RWPE1 (cell line): Measurements from ENCODE around the gene HIVEP1.

Source experiments
- CTCF ChIA-PET: fragments of 350-600 bp; sonication (Branson Sonifier 250); formaldehyde crosslinking; extraction: SDS; loops from one replicate; lab custom pipeline; 2021; lab: Yijun Ruan, JAX
- POLR2A ChIA-PET: fragments of 400-600 bp; formaldehyde crosslinking; extraction: SDS; loops from one replicate; lab custom pipeline; 2020; ENCODE audit warnings: antibody characterized with exemption; ENCODE audit not compliant: low non-redundant PET; lab: Yijun Ruan, JAX
- DNase-seq: peaks from one replicate; pipeline ENCODE4 v3.0.0; 2012; ENCODE audit warnings: low spot score
- H3K27ac ChIP-seq: fragments of 450-650 bp; 2 replicates; pipeline ENCODE4 v1.5.1; 2017
- CTCF ChIP-seq: fragments of 450-650 bp; conservative IDR thresholded peaks from 2 replicates; pipeline ENCODE4 v1.5.1; 2017; ENCODE audit warnings: low read depth, mild to moderate bottlenecking

The HIVEP1 gene

DNA sequence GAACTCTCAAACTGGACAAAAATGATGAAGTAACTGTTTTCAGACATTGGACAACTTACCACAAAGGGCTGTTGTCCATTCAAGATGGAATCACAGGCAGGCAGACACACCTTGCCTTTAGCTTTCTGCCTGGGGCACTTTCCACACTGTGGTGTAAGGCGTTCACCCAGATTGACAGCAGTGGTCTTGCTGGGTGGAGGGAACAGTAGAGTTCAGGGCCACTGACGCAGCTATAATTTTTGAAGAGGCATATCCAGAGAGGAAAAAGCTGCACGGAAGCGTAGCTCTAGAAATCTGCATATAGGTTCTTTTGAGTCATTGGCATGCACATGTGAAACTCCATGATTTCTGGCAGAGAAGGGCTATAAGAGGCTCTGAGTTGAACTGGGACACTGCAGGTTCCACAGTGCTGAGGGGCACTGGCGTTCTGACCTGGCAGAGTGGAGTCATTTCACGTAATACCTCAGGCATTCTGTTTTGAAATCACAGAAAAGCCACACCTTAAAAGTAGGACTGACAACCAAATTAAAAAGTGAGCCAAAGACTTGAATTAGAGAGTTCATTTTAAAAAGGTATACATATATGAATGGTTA, 173.1 kb downstream of the HIVEP1 start:
- POLR2A ChIA-PET: no interaction called here
- no peak overlapping the region for H3K27ac ChIP-seq
- CTCF ChIA-PET: no interaction called here
- TF ChIP-seq CTCF: no peak
- DNase-seq: no peak

DNA sequence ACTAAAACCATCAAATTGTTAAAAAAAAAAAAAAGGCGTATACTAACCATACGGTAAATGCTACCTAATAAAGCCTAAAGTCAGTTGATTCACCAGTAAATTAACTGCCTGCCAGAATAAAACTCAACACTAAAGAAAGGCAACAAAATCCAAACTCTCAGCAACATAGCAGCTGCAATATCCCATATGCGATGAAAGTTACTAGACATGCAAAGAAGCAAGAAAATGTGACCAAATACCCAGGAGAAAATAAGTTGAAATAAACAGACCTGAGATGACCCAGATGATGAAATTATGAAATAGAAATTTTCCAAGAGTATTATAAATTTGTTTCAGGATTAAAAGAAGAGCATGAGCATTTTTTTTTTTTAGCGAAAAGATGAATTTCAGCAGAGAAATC, 174.4 kb downstream of the HIVEP1 start:
- no peak overlapping the region for H3K27ac ChIP-seq
- no peak for TF ChIP-seq CTCF
- CTCF ChIA-PET: no interaction called here
- POLR2A ChIA-PET: no interaction called here
- DNase-seq: no peak

DNA sequence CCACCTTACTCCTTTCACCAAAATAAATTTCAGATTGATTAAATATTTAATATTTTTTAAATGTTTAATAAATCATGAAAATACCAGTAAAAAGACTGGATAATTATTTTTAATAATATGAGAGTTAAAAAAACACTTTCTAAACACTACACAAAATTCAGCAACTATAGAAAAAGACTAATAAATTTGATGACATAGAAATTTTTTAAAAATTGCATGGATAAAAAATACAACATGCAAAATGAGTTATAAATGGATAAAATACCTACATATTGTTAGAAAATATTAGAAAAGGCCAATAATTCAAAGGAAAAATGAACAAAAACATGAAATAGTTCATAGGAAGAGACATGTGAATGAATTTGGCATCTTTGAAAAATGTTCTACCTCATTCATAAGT, 177.0 kb downstream of the HIVEP1 start:
- no peak for TF ChIP-seq CTCF
- H3K27ac ChIP-seq: no peak overlapping the region
- CTCF ChIA-PET: no interaction called here
- DNase-seq: no peak
- POLR2A ChIA-PET: no interaction called here

GRCh38 chr6:12189661-12190060, 177.5 kb downstream of the HIVEP1 start:
- H3K27ac ChIP-seq: no peak overlapping the region
- no peak for DNase-seq
- CTCF ChIA-PET: no interaction called here
- POLR2A ChIA-PET: no interaction called here
- no peak for TF ChIP-seq CTCF

DNA sequence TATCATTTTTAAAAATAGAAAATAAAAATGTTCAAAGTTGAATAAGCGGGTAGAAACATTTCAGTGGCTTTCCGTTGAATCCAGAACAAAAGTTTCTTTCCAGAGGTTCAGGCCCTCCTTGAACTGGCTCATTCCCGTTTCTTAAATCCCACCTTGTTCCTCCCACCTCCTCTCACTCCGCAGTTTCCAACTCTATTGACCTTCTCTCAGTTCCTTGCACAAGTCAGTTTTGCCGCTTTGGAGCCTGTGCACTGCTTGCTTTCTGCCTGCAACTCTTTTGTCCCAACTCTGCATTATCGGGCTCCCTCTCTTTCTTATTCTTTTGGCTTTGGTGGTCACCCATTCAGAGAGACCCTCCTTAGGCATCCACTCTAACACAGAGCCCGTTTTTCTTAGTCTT, 178.1 kb downstream of the HIVEP1 start:
- no peak for DNase-seq
- TF ChIP-seq CTCF: no peak
- CTCF ChIA-PET: no interaction called here
- no peak overlapping the region for H3K27ac ChIP-seq
- POLR2A ChIA-PET: no interaction called here

DNA sequence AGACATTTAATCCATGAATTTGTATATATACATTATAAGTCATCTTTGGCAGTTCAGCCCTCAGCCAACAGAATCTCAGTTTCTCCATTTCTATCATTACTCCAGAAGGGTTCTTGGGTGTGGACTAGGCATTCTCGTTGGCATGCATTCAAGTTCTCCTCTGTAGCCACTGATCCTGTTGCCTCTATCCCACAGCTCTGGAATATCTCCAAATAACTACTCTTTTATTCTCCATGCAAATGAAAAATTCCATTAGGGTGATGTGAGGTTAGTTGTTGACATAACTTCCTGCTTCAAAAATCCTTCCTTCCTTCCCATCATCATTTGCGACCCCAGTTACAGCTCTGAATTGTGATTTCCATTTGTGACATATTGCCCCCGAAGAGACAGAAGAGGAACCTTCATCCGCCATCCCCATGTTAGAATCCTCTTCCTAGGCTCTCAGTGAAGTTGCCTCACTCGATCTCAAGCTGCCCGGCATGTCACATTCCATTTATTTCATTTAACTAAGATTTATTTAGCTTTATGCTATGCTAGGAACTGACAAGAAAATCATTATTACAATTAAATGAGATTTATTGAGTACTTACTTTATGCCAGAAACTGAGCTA, 184.3 kb downstream of the HIVEP1 start:
- POLR2A ChIA-PET: no interaction called here
- peak; percentile 4 for DNase-seq
- no peak overlapping the region for H3K27ac ChIP-seq
- CTCF ChIA-PET: interaction anchor here (0.7 kb wide), 1 partner anchor 362 kb away, joined by 3 read pairs; no protein-coding TSS in a partner anchor
- no peak for TF ChIP-seq CTCF
